Measurements from ENCODE around the gene P2RY12.

The P2RY12 gene

DNA sequence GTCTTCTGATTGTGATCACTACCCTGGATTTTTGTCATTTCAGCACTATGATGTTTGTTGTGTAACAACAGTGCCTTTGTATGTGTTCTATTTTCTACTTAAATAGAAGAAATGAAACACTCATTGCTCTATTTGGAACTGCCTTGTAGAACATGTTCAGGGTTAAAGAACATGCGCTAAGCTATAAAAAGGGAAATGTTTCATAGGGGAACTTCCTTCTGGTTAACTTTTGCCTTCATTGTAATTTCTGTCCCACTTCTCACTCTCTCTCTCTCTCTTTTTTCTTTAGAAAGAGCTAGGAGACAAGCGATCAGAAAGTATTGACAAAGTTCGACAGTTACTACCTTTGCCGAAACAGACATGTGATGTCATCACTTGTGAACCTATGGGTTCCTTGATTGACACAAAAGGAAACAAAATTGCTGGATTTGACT lies at the start of gene P2RY12:
TSS of gene P2RY12 (minus strand) at position 13 of the 434 bp plus-strand sequence. CDS start 45,908 bp downstream, outside the sequence.
- DNase-seq (ENCODE audit: low read depth in 1 of 2, low spot score in 1 of 2), result no peak

DNA sequence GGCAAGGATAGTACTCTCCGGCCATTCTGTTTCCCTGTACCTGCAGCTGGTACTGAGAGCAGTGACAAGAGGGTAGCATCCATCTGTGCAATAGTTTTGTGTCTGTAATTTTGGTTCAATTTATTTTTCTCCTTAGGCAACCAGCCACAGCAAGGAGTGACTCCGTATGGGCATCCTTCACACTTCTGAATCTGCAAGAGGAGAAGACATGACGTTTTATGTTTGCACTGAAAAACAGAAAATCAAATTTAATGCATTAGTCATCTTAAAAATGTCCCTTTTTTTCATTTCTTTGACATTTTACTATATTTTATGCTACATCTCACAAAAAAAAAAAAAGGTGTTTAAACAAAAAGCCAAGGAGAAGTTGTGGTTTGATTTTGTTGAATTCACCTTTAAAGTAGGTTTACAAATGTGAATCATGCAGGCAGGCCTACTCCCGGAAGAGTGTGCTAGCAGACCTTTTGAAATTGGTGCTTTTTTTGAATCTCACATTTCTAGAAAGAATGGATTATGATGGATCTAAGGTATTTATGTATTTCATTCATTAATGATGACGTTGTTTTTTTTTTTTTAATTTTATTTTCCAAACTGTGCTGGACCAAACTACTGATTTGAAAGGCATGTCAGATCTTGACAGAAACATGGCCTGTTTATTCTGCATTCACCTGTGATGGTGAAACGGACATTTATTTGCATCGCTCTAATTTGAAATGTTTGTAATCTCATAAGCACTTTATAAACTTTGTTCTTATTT lies 48.2 kb upstream of the P2RY12 start:
- DNase-seq (ENCODE audit: low read depth in 1 of 2, low spot score in 1 of 2), result no peak

DNA sequence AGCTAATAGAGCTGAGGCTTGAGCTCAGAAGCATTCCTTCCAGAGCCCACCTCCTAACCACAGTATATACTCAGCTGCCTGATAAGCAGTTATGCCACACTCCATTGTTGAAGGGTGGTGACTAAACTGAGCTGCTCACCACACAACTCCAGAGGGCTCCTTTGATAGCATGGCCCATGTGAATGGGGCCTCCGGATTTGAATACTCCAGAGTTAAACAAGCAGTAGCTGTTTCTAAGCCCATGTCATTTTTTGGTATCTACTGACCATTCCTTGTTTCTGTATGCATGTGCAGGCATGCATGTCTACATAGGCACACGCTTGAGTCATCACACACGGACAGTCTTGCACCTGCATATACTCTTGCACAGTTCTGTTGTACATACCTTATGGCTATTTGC lies 47.4 kb upstream of the P2RY12 start:
- no peak for DNase-seq (ENCODE audit: low read depth in 1 of 2, low spot score in 1 of 2)

DNA sequence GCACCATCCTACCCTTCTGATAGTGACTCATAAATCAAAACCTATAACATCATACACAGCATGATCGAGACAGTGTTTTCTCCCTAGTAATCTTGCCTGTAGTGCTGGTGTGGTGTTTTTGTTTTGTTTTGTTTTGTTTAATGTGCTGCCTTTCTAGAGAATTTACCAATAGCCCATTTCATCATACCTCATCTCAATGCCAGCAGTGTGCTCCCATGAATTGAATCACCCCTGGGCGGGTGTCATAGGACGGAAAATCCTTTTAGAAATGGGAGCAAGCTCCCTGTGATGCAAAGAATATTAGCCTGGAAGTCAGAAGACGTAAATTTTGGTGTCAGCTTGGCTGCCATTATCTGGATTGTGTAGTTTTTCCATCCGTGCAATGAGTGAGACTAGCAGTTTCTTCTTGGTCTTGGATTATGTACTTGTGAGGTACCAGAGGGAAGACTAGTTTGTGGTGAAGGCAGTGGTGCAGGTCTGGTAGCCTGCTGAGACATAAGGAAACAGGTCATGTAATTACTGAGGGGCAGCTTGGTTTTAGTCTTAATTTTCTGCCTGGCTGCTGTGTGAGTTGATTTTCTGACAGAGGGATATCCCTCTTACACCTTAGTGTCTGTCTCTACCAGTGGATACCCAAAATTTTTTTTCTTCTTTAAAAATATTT lies 46.4 kb upstream of the P2RY12 start:
- DNase-seq (ENCODE audit: low read depth in 1 of 2, low spot score in 1 of 2), result no peak

DNA sequence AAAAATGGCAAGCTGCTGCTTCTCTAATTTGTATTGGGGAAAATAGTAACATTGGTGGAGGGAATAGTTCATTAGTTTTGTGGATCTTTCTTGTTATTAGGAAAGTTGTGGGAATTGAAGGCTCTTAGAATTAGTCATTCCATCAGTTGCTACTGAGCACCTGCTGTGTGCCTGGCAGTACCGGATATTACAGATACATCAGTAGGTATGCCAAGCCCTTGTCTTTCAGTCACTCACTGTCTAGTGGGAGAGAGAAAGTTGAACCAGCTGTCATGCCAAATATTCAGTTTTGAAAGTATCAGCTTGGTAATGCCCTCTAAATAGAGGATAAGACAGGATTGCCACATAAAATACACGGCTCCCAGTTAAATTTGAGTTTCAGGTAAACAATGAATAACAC lies 43.8 kb upstream of the P2RY12 start:
- DNase-seq (ENCODE audit: low read depth in 1 of 2, low spot score in 1 of 2), result no peak

DNA sequence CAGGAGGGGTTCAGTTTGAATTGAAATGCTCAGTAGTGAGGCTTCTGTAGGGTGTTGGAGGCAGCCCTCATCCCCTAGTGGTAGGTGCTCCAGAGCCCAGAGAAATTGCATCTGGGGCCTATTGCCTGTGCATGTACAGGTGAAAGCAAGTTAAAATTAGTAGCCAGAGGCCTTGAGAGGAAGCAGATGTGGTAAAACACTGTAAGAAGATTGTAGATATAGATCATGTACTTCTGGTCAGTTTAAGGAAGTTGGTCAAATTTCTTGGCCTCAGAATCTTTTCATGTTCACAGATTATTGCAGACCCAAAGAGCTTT lies 41.7 kb upstream of the P2RY12 start:
- no peak for DNase-seq (ENCODE audit: low read depth in 1 of 2, low spot score in 1 of 2)

DNA sequence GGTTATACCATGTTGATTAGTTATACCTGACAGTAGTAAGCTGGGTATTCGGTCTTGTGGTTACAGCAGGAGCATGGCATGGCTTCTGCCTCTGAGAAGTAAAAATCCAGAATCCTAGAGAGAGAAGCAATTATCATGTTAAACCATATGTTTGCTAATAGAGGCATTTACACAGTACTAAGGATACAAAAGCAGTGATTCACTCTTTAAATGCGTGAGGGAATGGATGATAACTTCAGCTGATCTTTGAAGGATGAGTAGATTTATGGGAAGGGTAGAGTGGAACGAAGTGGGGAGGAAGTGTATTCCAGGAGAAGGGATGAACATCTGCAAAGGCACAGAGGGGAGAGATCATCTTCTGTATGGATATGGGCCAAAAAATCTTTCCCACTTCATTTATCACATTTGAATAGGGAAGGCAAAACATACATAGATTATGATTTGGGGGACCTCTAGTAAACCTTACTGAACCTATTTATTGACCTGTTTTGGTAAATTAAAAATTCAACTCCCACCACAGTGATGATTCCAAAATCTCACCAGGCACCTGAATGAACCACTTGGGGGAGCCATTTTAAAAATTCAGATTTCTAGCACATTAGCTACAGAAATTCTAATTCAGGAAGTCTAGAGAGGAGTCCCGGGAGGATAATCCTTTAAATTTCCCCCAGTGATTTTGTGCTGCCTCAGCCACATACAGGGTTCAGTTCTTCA lies 41.2 kb upstream of the P2RY12 start:
- DNase-seq (ENCODE audit: low read depth in 1 of 2, low spot score in 1 of 2), result no peak

DNA sequence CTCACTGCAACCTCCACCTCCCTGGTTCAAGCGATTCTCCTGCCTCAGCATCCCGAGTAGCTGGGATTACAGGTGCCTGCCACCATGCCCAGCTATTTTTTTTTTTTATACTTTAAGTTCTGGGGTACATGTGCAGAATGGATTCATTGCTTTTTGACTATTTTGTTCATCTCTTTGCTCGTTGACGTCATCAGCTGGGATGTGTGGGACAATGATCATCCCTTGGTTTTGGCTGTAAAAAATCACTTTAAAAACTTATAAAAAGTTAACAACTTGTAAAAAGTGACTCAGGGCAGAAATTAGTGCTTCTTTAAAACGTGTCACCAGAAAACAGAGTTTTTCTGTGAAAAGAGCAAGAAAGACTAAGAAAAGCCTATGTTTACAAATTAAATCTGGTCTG lies 38.5 kb upstream of the P2RY12 start:
- no peak for DNase-seq (ENCODE audit: low read depth in 1 of 2, low spot score in 1 of 2)

DNA sequence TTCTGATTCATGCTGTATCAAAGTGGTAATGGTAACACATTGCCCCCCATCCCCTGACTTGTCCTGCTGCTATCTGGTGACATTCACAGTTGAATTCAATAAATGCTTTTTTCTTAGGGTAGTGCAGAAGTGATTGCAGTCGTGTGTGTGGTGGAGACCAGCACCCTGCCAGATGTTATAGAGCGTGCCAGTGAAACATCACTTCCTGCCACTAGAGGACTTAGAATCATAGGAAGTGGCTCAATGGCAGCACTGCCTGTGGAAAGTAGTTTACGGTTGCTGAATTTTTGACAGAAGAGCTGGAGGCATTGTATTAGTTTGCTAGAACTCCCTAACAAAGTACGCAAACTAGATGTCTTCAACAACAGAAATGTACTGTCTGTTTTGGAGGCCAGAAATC lies 37.4 kb upstream of the P2RY12 start:
- DNase-seq (ENCODE audit: low read depth in 1 of 2, low spot score in 1 of 2), result no peak

DNA sequence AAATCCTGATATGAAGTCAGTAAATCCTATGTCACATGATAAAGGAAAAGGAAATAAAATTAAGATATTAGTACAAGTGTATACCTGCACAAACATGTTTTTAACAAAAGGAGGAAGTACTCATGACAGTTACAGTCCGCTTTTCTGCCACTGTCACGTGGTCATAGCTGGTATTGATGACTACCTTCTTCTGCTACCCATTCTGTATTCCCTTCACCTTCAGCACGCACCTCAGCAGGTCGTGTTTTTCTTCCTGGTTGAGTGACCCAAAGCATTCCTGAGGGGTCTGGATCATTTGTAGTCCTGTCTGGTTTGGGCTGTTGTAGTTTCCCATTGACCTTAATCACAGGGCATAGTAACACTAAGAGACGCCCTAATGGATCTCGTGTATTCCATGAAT lies 35.3 kb upstream of the P2RY12 start:
- DNase-seq (ENCODE audit: low read depth in 1 of 2, low spot score in 1 of 2), result no peak

DNA sequence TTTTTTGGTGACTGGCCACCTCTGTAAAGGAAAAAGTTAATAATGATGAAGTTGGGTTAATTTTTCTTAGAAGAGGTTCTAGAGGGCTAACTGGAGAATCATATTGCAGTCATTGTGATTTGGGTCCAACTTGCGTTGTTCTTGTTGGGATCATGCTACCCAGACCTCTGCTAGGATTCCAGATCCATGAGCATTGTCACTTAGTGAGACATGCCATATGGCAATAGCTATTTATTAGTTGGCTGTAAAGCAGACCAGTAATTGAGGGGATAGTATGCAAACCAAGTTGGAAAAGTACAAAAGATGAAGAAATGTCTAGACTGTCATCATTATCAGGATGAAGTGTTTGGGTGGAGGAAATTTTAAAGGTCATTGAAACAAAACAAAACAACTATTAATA lies 30.7 kb upstream of the P2RY12 start:
- no peak for DNase-seq (ENCODE audit: low read depth in 1 of 2, low spot score in 1 of 2)

DNA sequence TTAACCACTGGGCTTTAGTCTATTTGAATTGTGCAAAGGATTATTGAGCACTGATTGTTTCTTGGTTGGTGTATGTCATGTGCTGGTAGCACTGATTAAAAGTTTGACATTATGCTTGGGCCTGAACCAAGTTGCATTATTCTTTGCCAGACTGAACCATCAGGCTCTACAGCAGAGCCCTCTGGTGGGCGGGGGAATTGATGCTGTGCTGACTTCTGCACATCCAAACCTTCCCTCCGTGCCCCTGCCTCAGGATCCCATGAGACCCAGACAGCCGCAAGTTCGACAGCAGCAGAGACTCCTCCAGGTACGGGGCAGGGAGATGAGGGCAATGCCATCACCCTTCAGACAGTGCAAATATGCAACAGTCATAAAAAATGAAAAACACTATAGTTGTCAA lies 28.4 kb upstream of the P2RY12 start:
- no peak for DNase-seq (ENCODE audit: low read depth in 1 of 2, low spot score in 1 of 2)

DNA sequence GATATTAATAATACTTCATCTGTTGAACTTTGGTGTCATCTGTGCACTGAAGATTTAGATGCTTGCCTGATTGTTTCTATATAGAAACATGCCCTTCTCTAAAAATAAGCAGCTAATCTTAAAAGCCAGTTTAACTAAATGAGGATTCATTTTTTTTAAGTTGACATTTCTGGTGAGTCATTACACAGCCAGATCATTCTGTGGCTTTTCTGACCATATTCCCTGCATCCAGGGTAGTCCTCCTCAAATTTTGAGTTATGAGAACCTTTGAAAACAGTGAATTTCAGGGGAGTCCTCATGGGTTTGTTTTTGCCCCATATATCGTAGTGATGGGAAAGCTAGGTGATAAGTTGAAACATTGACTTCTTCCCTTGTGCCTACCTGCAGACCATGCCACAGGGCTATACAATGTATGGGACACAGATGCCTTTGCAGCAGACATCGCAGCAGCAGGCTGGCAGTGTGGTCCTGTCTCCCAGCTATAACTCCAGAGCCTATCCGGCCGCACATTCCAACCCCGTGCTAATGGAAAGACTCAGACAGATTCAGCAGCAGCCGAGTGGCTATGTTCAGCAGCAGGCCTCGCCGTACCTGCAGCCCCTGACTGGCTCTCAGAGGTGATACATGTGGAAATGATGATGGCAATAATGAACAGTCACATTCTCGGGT lies 26.5 kb upstream of the P2RY12 start:
- no peak for DNase-seq (ENCODE audit: low read depth in 1 of 2, low spot score in 1 of 2)

DNA sequence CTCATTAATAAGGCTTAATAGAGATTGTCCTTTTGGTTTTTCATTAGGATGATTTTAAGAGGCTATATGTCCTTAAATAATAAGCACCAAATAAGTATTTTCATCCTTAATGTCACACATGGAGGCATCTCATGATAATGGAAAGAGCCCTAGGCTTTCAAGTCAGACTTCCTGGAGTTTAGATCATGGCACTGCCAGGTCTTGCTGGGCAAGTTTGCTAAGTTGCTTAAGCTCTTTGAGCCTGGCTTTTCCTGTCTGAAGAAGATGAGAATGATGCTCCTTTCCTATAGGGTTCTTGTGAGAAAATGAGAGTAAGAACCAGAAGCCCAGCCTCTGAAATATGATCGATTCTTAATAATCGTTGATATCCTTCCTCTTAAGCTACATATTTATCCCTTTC lies 23.4 kb upstream of the P2RY12 start:
- DNase-seq (ENCODE audit: low read depth in 1 of 2, low spot score in 1 of 2), result no peak

DNA sequence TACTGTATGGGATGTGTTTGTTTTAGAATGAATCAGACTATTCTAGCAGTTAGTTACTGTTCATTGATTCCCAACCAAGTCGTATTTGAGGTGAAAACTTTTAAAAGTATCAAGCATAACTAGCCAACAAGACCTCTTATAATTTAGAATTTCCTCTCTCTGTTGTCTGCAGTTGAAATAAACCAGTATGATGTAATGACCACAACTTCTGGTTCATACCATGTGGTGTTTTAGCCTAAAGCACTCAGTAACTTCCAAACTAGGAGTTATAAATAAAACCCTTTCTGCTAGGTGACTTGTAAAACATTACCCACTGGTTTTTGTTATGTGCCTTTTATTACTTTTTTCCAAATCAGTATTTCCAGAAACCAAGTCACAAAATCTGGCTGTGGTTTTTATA lies 19.8 kb upstream of the P2RY12 start:
- DNase-seq (ENCODE audit: low read depth in 1 of 2, low spot score in 1 of 2), result no peak

DNA sequence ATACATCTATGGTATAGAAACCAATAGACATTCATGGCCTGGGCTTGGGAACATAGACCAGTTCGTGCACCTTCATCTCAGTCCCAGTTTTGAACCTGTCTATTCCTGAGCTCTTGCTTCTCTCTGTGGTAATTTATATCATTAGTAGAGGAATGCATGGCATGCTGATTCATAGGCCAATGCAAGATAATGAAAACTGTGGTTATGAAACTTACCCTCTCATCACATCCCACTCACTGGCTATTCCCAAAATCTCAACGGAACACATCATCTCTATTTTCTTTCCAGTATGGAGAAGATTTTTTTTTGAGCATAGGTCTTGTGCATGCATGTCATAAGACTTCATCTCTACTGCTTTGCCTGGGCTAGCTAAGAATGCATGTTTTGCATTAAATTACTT lies 18.7 kb upstream of the P2RY12 start:
- DNase-seq (ENCODE audit: low read depth in 1 of 2, low spot score in 1 of 2), result no peak

DNA sequence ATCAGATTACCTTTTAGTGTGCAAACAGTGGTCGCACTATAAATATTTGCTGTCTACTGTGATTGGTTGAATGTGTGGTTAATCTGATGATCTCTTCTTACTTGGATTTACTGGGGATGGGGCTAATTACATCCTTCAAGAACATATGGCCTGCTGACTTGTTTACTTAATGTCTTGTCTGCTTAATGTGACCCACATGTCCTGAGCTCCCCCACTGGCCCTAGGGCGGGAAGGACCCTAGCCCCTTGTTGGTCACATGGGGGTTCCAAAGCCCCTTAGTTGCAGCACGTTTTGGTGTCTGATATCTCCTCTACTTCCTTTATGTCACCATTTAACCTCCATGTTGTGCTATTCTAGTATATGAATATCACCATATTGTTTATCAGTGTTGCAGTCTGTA lies 17.8 kb upstream of the P2RY12 start:
- DNase-seq (ENCODE audit: low read depth in 1 of 2, low spot score in 1 of 2), result no peak

DNA sequence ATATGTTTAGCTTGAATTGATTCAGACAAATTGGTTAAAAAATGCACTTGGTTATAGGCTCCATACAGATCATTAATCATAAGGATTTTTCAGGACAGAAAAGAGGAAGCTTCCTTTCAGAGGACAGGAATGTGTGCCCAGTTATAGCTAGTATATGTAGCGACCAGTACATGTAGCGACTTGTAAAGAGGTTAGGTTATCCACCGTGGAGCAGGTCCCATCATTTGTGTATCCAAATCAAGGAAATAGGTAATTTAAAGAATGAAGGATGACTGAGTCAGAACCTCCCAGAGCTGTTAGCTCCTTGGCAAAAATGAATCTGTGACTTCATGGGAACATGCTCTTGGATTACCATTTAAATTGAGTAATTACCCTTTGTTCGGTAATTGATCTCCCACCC lies 15.8 kb upstream of the P2RY12 start:
- DNase-seq (ENCODE audit: low read depth in 1 of 2, low spot score in 1 of 2), result no peak

DNA sequence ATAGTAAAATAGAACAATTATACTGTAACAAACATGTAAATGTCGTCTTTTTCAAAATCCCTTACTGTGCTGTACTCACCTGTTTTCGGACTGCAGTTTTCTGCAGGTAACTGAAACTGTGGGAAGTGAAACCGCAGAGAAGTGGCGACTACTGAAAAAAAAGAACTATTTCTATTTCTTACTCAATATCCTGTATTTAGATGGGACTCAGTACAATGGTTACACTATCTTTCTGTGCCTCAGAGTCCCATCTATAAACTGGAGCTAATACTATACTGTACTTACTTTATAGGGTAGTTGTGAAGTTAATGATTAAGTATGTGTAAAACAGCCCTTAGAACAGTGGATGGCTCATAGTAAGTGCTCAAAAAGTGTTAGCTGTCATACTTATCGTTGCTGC lies 14.3 kb upstream of the P2RY12 start:
- no peak for DNase-seq (ENCODE audit: low read depth in 1 of 2, low spot score in 1 of 2)

DNA sequence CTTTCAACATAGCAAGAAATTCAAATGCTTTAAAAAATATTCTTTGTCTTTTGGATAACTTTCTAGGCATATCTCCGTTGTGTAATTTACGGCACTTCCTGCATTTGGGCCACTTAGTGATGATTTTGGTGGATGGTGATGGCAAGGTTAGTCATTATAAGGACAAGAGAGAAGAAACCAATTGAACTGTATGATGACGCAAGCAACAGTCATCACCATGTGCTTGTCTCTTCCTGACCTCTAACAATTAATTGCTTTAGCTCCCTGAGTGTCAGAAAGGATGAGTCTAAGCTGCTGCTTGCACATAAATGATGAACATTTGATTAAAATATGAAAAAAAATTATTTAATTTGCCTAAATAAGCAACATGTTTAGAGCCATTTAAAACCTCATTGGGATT lies 11.3 kb upstream of the P2RY12 start:
- DNase-seq (ENCODE audit: low read depth in 1 of 2, low spot score in 1 of 2), result no peak

DNA sequence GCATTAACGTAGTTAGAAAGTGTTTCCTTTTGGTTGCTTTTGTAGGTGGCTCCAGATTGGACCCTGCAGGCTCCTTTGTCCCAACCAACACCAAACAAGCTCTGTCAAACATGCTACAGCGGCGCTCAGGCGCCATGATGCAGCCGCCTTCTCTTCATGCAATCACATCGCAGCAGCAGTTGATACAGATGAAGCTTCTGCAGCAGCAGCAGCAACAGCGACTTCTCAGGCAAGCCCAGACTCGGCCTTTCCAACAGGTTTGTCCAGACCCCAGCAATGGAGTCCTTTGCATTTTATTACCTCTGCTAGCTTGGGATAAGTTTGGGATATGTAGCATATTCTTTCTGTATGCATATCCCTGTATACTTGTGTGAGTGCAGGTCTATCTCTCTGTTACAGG lies 10.1 kb upstream of the P2RY12 start:
- DNase-seq (ENCODE audit: low read depth in 1 of 2, low spot score in 1 of 2), result no peak

DNA sequence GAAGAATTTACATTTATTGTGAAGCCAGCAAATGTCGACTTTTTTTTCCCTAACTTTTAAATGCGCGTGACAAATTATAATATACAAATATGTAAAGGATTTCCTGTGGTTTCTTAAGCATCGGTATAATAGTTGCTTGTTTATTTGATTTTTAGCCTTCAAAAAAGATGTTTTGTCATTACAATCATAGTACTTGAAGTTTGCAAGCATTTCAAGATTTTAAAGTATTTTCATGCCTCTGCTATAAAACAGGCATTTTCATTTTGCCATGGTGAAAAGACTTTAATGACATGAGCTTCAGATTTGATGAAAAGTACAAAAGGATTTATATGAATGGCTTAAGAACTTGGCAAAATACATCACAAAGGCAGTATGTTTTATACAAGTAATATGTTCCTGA lies 9.4 kb upstream of the P2RY12 start:
- no peak for DNase-seq (ENCODE audit: low read depth in 1 of 2, low spot score in 1 of 2)

Measured in activated CD4-positive, alpha-beta T cell treated with anti-CD3 and anti-CD28 coated beads, Interleukin-2, amount 50 U/mL, for 24 hours (primary cell).